BLaER1 (cell line): ENCODE results near the gene SEMA4G.

Source experiments
- H3K27ac ChIP-seq: shearing (Covaris generic); formaldehyde crosslinking; 2 replicates; pipeline ENCODE4 v1.8.1; 2022
- H3K27me3 ChIP-seq: shearing (Covaris generic); formaldehyde crosslinking; 2 replicates; pipeline ENCODE4 v1.8.1; 2022
- H3K36me3 ChIP-seq: shearing (Covaris generic); formaldehyde crosslinking; 2 replicates; pipeline ENCODE4 v1.8.1; 2022
- H3K4me1 ChIP-seq: shearing (Covaris generic); formaldehyde crosslinking; 2 replicates; pipeline ENCODE4 v1.8.1; 2022
- H3K4me2 ChIP-seq: shearing (Covaris generic); formaldehyde crosslinking; 2 replicates; pipeline ENCODE4 v1.8.1; 2022
- H3K4me3 ChIP-seq: shearing (Covaris generic); formaldehyde crosslinking; 2 replicates; pipeline ENCODE4 v1.8.1; 2022
- H3K9ac ChIP-seq: shearing (Covaris generic); formaldehyde crosslinking; 2 replicates; pipeline ENCODE4 v1.8.1; 2022
- H3K9me3 ChIP-seq: shearing (Covaris generic); formaldehyde crosslinking; 2 replicates; pipeline ENCODE4 v1.8.1; 2022
- H4K20me1 ChIP-seq: shearing (Covaris generic); formaldehyde crosslinking; 2 replicates; pipeline ENCODE4 v1.8.1; 2022
- Cebpa-rat ChIP-seq: shearing (Covaris generic); IDR thresholded peaks from 2 replicates; pipeline ENCODE4 v1.8.1; 2022

The SEMA4G gene

DNA sequence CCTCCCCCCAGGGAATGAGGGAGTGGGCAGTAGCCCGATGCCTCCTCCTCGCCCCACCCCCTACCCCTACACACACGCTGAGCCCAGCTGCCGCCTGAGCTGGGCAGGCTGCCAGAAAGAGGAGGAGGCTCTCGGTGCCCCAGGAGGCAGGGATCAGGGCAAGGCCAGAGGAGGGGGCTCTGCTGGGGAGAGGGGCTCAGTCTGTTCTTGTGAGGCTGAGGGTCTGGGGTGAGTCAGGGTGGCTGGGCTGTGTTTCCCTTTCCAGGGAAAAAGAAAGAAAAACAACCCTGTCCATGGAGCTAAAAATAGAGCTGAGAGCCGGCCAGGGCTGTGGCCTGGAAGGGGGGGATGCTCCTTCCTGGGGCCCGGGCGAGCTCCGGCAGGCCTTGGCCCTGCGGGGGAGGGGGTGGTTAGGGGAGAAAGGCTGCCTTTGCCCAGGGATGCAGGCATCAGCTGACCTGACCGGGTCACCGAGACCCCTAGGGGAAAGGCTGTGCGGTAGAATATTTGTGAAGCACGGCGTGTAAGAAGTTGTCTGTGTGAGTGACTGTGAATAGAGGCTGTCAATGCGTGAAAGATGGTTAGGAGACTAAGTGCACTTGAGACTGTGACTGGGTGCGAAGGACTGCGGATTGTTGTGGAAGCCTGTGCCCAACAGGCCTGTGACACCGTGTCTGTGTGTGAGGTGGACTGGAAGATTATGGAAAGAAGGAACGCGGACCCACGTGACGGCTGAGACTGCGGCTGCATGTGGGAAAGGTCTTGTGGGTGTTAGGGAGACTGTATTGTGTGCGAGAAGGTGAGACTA lies 29.1 kb downstream of the SEMA4G start:
- Histone ChIP-seq H3K27me3 (no peaks in the 10 kb centered on the region), H3K36me3 (peaks cover 37% of the 10 kb centered on the region), H3K4me1 (peaks cover 44% of the 10 kb centered on the region), H3K4me3 (peak overlapping the region; percentile 92), H4K20me1 (peaks cover 34% of the 10 kb centered on the region), H3K9me3 (no peaks in the 10 kb centered on the region), H3K9ac (peak overlapping the region; percentile 98), H3K27ac (peak overlapping the region; percentile 98), H3K4me2 (peak overlapping the region; percentile 99)
- TF ChIP-seq Cebpa-rat = no peak

DNA sequence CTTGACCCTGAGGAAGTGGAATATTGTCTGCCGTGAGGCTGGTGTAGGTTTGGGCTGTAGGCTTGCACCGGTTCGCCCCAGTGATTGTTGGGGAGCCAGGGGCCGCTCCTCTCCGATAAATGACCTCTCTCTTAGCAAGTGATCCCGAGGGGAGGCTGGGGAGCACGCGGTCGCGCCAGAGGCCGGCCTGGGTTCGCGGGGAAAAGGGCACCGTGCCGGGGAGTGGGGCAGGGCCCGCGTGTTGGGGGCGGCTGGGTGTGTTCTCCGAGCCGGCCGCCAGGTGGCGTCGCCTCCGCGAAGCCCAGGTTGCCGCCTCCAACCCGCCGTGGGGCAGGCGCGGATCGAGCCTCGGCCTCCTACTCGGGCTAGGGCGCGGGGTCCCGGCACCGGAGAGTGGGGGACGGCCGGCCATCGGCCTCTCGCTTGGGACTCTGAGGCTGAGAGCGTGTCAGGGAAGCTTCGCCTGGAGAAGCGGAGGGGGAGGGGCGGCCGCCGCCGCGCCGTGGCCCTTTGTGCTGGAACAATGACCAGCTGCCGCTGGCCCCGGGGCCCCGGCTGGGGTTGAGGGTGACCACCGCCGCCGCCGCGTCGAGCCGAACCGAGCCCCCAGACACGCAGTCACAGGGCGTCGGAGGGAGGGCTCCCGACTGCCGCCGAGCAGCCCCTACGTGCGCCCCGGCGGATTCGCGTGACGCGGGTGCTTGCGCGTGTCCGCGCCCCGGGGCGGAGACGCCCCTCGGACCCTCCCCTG lies 29.9 kb downstream of the SEMA4G start:
- Histone ChIP-seq H3K27me3 (no peaks in the 10 kb centered on the region), H3K27ac (peak overlapping the region; percentile 98), H3K4me1 (peaks cover 44% of the 10 kb centered on the region), H3K36me3 (peaks cover 37% of the 10 kb centered on the region), H4K20me1 (peaks cover 34% of the 10 kb centered on the region), H3K4me3 (peak overlapping the region; percentile 92), H3K9me3 (no peaks in the 10 kb centered on the region), H3K4me2 (peak overlapping the region; percentile 99), H3K9ac (peak overlapping the region; percentile 98)
- no peak for TF ChIP-seq Cebpa-rat

DNA sequence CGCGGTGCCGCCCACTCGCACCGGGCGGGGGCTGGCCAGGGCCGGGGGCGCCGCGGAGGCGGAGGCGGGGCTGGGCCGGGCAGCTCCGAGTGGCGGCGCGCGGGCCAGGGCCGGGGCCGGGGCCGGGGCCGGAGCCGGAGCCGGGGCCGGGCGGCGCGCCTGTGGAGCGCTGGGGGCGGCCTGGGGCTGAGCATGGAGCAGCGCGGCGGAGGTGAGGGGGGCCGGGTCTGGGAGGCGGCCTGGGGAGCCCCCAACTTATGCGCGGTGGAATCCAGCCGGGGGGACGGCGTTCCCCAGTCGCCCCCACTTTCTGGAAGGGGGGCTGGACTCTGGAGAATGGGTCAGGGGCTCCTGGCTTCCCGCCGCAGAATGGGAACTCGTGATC lies 30.4 kb downstream of the SEMA4G start, which contains the start of gene LZTS2:
LZTS2 (plus strand) TSS at position 67 of the 385 bp plus-strand sequence. CDS start 2,731 bp downstream, outside the sequence.
- Histone ChIP-seq H3K27ac (peak within 1 kb of the TSS; percentile 98), H3K9me3 (no peaks in the 10 kb centered on the region), H3K27me3 (no peaks in the 10 kb centered on the region), H3K36me3 (peaks cover 37% of the 10 kb centered on the region), H3K9ac (peak within 1 kb of the TSS; percentile 98), H4K20me1 (peaks cover 35% of the 10 kb centered on the region), H3K4me3 (peak within 1 kb of the TSS; percentile 92), H3K4me1 (peaks cover 44% of the 10 kb centered on the region), H3K4me2 (peak within 1 kb of the TSS; percentile 99)
- no peak for TF ChIP-seq Cebpa-rat

DNA sequence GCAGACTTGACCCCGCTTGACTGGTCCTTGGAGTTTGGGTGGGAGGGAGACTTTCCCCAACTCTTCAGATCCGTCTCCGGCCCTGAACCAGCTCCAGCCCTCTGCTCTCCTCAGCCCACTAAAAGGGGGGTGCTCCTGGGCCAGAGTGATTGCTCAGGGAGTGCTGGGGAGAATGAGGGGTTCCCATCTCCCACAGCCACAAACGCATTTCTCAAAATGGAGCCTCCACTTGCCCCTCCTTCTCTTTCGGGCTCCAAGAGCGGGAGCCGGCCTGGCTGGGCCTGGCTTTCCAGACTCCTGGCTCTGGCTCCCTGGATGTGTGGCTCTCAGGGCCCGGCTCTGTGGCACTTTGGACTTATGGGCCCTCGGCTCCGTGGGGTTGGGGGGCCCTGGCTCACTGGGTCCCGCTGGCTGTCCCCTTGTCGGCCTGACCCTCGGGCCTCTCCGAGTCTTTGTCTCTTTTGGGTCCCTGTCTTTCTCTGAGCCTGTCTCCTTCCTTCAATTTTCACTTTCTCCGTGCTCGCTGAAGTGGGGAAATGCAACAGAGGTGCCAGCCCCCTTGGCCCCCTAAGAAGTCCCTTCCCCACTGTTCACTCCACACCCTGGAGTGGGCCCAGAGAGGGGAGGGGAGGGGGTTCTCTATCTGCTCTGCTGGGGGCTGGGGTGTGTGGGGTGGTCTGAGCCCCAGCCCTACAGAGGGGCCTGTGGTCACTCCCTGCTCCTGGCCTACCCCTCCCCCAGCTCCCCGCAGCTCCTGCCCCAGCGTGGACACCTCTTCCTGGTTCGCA lies 31.0 kb downstream of the SEMA4G start:
- peaks cover 41% of the 10 kb centered on the region for H4K20me1 ChIP-seq
- peaks cover 37% of the 10 kb centered on the region for H3K36me3 ChIP-seq
- peak overlapping the region; percentile 98 for H3K9ac ChIP-seq
- H3K27me3 ChIP-seq = no peaks in the 10 kb centered on the region
- peak overlapping the region; percentile 92 for H3K4me3 ChIP-seq
- peak overlapping the region; percentile 99 for H3K4me2 ChIP-seq
- TF ChIP-seq Cebpa-rat = no peak
- H3K4me1 ChIP-seq = peaks cover 44% of the 10 kb centered on the region
- no peaks in the 10 kb centered on the region for H3K9me3 ChIP-seq
- peak overlapping the region; percentile 98 for H3K27ac ChIP-seq

DNA sequence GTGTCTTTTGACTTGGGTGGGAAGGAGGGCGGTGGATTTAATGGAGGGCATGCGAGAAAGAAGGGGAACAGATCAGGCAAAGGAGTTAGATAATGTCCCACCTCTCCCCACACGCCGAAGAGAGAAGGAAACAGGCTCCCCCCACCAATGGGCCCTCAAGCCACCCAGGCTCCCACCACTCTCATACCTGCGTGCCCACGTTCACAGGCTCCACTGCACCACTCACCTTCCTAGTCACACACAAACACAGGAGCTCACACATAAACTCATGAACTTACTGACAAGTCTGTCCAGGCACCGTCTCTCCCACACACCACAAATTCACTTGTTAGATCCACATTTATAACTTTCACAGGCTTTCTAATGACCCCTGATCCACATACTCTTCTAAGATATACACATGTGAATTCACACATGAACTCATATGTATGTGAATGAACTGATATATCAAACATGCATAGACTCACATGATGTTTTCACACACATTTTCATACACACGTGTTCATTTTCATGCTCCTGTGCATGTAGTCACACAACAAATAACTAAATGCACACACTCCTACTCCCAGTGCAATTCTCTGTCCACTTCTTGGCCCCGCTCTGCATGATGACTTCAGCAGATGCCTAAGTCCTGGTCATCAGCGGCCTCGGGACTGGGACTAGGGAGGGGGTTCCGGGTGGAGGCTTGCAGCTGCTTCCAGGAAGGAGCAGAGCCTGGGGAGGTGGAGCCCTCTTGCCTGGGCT lies 31.8 kb downstream of the SEMA4G start:
- Histone ChIP-seq H3K4me1 (peaks cover 40% of the 10 kb centered on the region), H3K4me2 (peak overlapping the region; percentile 99), H3K27me3 (no peaks in the 10 kb centered on the region), H3K4me3 (peak overlapping the region; percentile 92), H3K9ac (peak overlapping the region; percentile 98), H3K36me3 (peaks cover 41% of the 10 kb centered on the region), H4K20me1 (peaks cover 48% of the 10 kb centered on the region), H3K9me3 (no peaks in the 10 kb centered on the region), H3K27ac (peak overlapping the region; percentile 98)
- TF ChIP-seq Cebpa-rat = no peak

DNA sequence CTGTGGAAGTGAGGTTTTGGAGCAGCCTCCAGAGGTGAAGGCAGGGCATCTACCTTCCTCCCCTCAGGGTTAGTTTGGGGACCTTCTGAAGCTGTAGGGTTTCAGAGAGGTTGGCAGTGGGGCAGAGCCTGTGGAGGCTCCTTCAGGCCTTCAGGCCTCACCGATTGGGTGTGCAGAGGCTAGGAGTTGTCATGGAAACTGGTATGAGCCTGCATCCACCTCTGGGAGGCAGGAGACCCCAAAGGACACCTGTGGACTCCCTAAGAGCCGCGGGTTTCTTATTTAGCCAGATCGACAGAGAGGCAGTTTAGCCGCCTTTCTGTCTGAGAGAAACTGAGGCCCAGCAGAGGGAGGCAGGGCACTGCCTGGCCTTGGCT lies 32.3 kb downstream of the SEMA4G start:
- Histone ChIP-seq H3K4me1 (peaks cover 36% of the 10 kb centered on the region), H4K20me1 (peaks cover 53% of the 10 kb centered on the region), H3K4me2 (peak overlapping the region; percentile 99), H3K27ac (peak overlapping the region; percentile 98), H3K9ac (peak overlapping the region; percentile 98), H3K36me3 (peaks cover 47% of the 10 kb centered on the region), H3K9me3 (no peaks in the 10 kb centered on the region), H3K4me3 (peak overlapping the region; percentile 92), H3K27me3 (no peaks in the 10 kb centered on the region)
- TF ChIP-seq Cebpa-rat = no peak

DNA sequence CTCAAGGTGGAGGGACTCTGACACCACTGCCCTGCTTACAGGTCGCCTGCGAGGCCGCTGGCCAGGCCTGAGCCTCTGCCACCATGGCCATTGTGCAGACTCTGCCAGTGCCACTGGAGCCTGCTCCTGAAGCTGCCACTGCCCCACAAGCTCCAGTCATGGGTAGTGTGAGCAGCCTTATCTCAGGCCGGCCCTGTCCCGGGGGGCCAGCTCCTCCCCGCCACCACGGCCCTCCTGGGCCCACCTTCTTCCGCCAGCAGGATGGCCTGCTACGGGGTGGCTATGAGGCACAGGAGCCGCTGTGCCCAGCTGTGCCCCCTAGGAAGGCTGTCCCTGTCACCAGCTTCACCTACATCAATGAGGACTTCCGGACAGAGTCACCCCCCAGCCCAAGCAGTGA lies 33.2 kb downstream of the SEMA4G start:
- TF ChIP-seq Cebpa-rat = no peak
- peaks cover 55% of the 10 kb centered on the region for H3K36me3 ChIP-seq
- H3K9ac ChIP-seq = peak overlapping the region; percentile 98
- H3K4me2 ChIP-seq = peak overlapping the region; percentile 99
- H3K27me3 ChIP-seq = no peaks in the 10 kb centered on the region
- peaks cover 62% of the 10 kb centered on the region for H4K20me1 ChIP-seq
- peak overlapping the region; percentile 92; the same call in 1 of the 2 replicates for H3K4me3 ChIP-seq
- no peaks in the 10 kb centered on the region for H3K9me3 ChIP-seq
- H3K4me1 ChIP-seq = peaks cover 41% of the 10 kb centered on the region
- H3K27ac ChIP-seq = peak overlapping the region; percentile 98

DNA sequence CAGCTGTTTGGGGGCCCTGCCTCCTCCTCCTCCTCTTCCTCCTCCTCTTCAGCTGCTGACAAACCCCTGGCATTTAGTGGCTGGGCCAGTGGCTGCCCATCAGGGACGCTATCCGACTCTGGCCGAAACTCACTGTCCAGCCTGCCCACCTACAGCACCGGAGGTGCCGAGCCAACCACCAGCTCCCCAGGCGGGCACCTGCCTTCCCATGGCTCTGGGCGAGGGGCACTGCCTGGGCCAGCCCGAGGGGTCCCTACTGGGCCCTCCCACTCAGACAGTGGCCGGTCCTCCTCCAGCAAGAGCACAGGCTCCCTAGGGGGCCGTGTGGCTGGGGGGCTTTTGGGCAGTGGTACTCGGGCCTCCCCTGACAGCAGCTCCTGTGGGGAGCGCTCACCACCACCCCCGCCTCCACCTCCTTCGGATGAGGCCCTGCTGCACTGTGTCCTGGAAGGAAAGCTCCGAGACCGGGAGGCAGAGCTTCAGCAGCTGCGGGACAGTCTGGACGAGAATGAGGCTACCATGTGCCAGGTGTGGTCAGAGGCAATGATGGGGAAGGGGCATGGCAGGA lies 34.4 kb downstream of the SEMA4G start:
- TF ChIP-seq Cebpa-rat = no peak
- H3K9ac ChIP-seq = no peak overlapping the region
- no peaks in the 10 kb centered on the region for H3K9me3 ChIP-seq
- no peak overlapping the region for H3K4me3 ChIP-seq
- no peak overlapping the region for H3K4me2 ChIP-seq
- peaks cover 50% of the 10 kb centered on the region for H3K4me1 ChIP-seq
- H3K27ac ChIP-seq = no peak overlapping the region
- H3K36me3 ChIP-seq = peaks cover 56% of the 10 kb centered on the region
- H4K20me1 ChIP-seq = peaks cover 68% of the 10 kb centered on the region
- H3K27me3 ChIP-seq = no peaks in the 10 kb centered on the region

DNA sequence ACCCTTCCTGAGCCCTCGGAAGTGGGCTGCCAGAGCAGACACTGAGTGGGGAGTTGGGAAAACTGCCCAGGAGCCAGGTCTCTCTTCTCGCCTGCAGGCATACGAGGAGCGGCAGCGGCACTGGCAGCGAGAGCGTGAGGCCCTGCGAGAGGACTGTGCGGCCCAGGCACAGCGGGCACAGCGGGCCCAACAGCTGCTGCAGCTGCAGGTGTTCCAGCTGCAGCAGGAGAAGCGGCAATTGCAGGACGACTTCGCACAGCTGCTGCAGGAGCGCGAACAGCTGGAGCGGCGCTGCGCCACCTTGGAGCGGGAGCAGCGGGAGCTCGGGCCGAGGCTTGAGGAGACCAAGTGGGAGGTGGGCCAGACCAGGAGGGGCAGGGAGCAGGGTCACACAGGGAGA lies 36.1 kb downstream of the SEMA4G start:
- H3K36me3 ChIP-seq = peaks cover 56% of the 10 kb centered on the region
- H3K27me3 ChIP-seq = no peaks in the 10 kb centered on the region
- H3K4me2 ChIP-seq = no peak overlapping the region
- H3K9ac ChIP-seq = no peak overlapping the region
- peaks cover 68% of the 10 kb centered on the region for H4K20me1 ChIP-seq
- no peak for TF ChIP-seq Cebpa-rat
- H3K4me1 ChIP-seq = peaks cover 52% of the 10 kb centered on the region
- no peaks in the 10 kb centered on the region for H3K9me3 ChIP-seq
- no peak overlapping the region for H3K27ac ChIP-seq
- H3K4me3 ChIP-seq = no peak overlapping the region
